ENCODE measurements around the gene PHF21A. TPM values are rescaled to one million over a fixed set of nuclear protein-coding genes. Genes with fewer than 3 reads are reported as not detected.

Gene PHF21A
- polyA plus RNA-seq, 3 donors: 41.0 to 48.1 (median 47.5) TPM

DNA sequence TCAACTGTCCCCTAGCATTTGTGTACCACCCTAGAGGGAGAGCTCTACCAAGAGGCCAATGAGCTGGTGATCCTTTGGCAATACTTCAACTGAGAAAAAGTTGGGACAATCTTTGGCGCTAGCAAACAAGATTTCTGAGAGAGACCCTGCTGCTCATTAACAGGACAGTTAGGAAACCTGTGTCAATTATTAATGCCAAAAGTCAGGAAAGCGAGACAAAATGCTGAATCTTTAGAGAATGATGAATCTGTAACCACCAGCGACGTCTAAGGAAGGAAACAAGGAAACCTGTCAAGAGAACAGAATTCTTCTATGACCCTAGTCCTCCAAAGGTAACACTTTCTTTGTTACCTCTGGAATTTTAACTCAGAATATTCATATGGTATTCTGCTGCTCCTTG lies 178.9 kb downstream of the PHF21A start:
- no peak for DNase-seq (ENCODE audit: low read depth in 3 of 3, low spot score in 2 of 3)

DNA sequence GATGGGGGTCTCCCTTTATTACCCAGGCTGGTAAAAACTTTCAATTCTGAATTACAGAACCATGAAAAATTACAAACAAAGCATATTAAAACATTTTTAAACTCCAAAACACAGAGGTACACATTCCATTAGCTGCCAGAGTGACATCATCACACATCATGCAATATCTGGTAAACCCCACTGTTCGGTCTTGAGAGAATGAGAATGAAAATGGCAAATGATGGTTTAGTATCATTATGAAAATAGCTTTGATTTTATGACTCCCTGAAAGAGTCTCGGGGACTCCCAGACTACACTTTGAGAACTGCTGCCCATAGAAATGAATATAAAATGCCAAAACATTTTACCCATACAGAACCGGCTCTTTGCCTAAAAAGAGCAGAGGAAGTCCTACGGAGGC lies 180.0 kb downstream of the PHF21A start:
- no peak for DNase-seq (ENCODE audit: low read depth in 3 of 3, low spot score in 2 of 3)

DNA sequence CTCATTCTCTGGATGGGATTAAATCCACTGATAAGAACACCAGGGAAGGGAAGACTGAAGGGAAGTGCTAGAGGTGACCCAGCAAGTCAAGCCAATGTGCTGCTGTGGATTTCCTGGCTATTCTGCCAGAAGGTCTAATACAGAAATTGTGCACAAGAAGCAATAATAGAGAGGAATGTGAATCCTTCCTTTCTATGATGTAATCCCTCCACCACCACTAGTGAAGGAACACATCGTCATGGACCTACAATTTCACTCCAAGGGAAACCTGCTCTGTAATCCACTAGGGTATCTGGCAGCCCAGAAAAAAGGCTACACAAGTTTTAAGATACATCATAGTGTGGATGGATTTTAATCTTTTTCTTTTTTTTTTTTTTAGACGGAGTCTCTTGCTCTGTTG lies 181.4 kb downstream of the PHF21A start:
- no peak for DNase-seq (ENCODE audit: low read depth in 3 of 3, low spot score in 2 of 3)

- DNase-seq (ENCODE audit: low read depth in 3 of 3, low spot score in 2 of 3): no peak
These were observed 183.3 kb downstream of the PHF21A start for GRCh38 chr11:45937916-45938315.

DNA sequence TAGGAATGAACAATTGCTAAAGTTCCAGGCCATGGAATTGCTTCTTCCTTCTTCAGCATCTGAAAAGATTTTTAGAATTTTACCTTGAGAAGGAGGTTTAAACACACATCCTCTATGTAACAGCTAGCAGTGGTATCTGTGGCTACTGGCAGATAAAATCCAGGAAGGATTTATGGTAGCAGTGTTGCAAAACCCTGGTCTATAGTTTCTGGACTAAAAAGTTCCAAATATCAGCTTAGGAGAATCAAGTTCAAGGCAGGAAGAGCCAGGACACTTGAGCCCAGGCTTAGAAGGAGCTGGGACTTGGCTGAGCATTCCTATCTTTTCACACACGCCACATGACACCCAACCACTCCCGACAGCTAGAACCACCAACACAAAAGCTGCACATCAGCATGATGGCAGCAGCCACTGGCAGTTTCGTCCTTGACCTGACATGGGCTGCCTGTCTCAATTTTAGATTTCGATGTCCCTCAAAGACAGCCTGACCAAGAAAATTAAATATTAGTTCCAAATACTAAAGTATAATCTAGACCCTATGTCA lies 184.7 kb downstream of the PHF21A start:
- DNase-seq (ENCODE audit: low read depth in 3 of 3, low spot score in 2 of 3): no peak

- no peak for DNase-seq (ENCODE audit: low read depth in 3 of 3, low spot score in 2 of 3)
These were observed 185.7 kb downstream of the PHF21A start for GRCh38 chr11:45935349-45936064.

DNA sequence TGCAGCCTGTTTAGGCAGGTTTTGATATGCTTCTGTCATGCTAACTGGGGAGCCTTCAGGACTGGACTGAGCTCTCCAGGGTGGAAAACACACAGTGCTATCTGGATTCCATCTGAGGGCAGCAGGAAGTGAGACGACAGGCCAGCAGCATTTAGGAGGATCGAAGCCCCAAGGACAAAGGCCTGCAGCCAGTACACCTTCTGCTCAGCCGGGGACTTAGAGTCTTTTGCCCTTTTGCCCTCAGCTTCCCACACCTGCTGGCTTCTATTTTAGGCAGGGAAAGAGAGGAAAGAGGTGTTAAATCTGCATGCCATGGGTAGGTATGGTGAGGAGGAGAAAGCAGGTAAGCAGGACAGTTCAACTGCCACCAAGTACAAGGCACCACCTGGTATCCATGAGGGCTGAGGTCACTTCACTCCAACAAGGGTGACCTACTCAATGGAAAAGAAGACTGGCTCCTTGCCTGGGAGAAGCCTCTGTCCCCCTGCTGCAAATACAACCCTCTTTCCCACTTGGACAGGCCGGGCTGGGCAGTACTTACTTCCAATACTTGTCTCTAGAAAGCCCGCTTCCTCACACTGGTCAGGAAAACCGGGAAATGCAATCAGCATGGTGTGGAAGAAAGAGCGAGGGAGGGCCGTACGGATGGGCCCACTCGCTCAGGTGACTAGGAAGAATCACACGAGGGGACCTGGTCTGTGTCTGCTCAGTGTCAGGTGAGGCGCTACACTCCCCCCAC lies 186.5 kb downstream of the PHF21A start:
- no peak for DNase-seq (ENCODE audit: low read depth in 3 of 3, low spot score in 2 of 3)

- DNase-seq (ENCODE audit: low read depth in 3 of 3, low spot score in 2 of 3): no peak
These were observed 187.2 kb downstream of the PHF21A start for GRCh38 chr11:45933846-45934579.

DNA sequence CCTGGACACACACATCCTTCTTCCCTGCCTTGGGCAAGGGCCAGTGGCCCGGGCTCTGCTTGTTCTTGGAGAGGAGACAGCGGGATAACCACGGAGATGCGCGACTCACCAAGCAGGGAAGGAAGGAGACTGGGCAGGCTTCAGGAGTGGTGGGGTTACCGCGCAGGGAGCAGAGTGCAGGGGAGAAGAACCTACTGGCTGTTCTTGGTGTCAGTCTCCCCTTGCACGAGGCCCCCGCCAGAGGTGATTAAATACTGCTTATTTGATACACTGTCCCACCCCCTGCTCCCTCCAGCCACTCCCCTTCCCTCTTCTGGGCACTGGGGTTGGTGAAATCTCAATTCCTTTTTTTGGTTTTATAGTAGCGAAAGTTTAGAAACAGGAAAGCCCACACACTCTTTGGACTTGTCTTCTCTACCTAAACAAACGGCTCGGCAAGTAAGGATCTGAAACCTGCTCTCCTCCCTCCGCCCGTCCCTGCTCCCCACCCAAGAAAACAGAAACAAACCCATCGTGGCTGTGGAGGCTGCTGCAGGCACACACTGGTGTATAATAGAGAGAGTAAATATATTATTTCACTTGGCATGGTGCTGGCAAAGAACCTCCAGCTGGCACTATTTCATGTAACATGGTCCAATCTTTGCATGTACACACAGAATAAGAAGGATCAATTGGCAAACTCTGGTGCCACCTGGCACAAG lies 188.0 kb downstream of the PHF21A start:
- no peak for DNase-seq (ENCODE audit: low read depth in 3 of 3, low spot score in 2 of 3)

DNA sequence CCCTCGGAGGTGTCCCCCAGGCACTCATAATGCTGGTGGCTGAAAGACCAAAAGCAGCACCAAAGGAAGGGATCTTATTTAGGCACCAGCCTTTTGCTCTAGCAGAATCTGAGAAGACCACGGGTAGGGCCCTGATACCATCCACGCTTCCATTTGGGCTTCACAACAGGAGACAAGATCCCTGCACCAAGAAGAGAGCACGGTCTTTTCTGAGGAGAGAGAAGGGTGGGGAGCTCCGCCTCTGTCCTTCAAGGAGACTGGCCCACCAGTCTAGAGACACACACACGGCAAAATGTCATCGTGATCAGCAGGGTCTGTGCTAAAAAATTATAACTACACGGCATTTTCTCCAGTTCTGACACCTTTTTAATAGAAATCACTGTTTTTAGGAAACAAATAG lies 189.0 kb downstream of the PHF21A start:
- DNase-seq (ENCODE audit: low read depth in 3 of 3, low spot score in 2 of 3): no peak

DNA sequence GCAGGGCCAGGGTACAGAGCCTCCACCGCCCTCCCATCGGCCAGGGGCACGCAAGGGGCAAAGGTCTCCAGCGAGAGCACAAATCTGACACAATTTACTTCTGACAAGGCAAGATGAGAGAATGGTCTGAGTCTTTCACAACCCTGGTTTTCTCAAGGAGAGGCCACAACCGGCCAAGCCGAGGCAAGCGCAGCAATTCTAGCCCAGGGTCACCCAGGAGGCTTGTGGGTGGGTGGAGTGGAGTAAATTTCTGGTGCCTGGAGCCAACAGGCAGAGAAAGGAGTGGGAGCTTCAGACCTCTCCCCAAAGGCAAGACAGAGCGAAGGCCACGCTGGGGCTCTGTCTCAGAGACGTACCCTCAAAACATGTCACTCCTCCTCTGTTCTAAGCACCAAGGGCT lies 189.5 kb downstream of the PHF21A start:
- no peak for DNase-seq (ENCODE audit: low read depth in 3 of 3, low spot score in 2 of 3)

GRCh38 chr11:45930951-45931570 lies 190.2 kb downstream of the PHF21A start:
- DNase-seq (ENCODE audit: low read depth in 3 of 3, low spot score in 2 of 3): no peak

- DNase-seq (ENCODE audit: low read depth in 3 of 3, low spot score in 2 of 3): no peak
These were observed 191.0 kb downstream of the PHF21A start for GRCh38 chr11:45930031-45930794.

GRCh38 chr11:45929486-45930030 lies 191.7 kb downstream of the PHF21A start:
- no peak for DNase-seq (ENCODE audit: low read depth in 3 of 3, low spot score in 2 of 3)

GRCh38 chr11:45928535-45929215 lies 192.6 kb downstream of the PHF21A start:
- DNase-seq (ENCODE audit: low read depth in 3 of 3, low spot score in 2 of 3): no peak

DNA sequence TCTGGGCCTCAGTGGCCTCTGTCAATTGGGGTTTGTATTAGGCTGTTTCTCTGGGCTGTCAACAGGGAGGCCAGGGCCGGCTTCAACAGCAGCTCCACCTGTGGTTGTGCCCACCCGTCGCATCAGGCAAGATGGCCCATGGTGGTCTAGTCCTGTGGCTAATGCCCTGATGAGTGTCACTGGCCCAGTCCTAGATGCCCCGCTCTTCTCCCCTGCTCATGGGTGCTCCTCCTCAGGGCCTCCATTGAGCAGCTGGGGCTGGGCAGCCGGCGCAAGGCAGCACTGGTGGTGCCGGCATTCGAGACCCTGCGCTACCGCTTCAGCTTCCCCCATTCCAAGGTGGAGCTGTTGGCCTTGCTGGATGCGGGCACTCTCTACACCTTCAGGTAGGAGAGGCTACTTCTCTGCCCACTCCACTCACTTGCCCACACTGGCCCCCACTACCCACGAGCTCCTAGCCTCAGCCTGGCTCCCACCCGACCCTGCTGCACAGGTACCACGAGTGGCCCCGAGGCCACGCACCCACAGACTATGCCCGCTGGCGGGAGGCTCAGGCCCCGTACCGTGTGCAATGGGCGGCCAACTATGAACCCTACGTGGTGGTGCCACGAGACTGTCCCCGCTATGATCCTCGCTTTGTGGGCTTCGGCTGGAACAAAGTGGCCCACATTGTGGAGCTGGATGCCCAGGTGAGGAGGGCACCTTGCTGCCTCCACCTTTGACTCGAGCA lies 193.4 kb downstream of the PHF21A start:
- no peak for DNase-seq (ENCODE audit: low read depth in 3 of 3, low spot score in 2 of 3)

GRCh38 chr11:45927332-45927683 lies 193.9 kb downstream of the PHF21A start:
- no peak for DNase-seq (ENCODE audit: low read depth in 3 of 3, low spot score in 2 of 3)
